NT2/D1 (cell line): ENCODE measurements around the gene LFNG.

ENCODE experiments used
- DNase-seq: peaks from one replicate; pipeline ENCODE4 v3.0.0-alpha.2; 2011; ENCODE audit warnings: low read depth, low spot score
- H3K27me3 ChIP-seq: 2 replicates; pipeline ENCODE4 v1.6.0; 2011; ENCODE audit warnings: mild to moderate bottlenecking; ENCODE audit not compliant: insufficient read length, insufficient read depth
- H3K36me3 ChIP-seq: 2 replicates; pipeline ENCODE4 v1.6.1; 2011; ENCODE audit warnings: mild to moderate bottlenecking, low read length, mixed read lengths; ENCODE audit not compliant: insufficient read depth, insufficient read length
- H3K4me1 ChIP-seq: 2 replicates; pipeline ENCODE4 v1.5.1; 2011; ENCODE audit not compliant: insufficient read depth, insufficient read length
- H3K4me3 ChIP-seq: 2 replicates; pipeline ENCODE4 v1.5.1; 2011; ENCODE audit warnings: low read depth; ENCODE audit not compliant: insufficient read length
- H3K9ac ChIP-seq: 2 replicates; pipeline ENCODE4 v1.6.0; 2011; ENCODE audit warnings: low read depth; ENCODE audit not compliant: insufficient read length
- H3K9me3 ChIP-seq: 2 replicates; pipeline ENCODE4 v1.5.1; 2011; ENCODE audit warnings: mild to moderate bottlenecking, low read length; ENCODE audit not compliant: insufficient read depth
- SUZ12 ChIP-seq: IDR thresholded peaks from 2 replicates; pipeline ENCODE4 v1.6.1; 2011; ENCODE audit not compliant: insufficient read length, insufficient read depth; ENCODE audit errors: extremely low read depth
- YY1 ChIP-seq: IDR thresholded peaks from 2 replicates; pipeline ENCODE4 v1.6.1; 2011; ENCODE audit not compliant: insufficient read length, insufficient read depth
- ZNF274 ChIP-seq: IDR thresholded peaks from 2 replicates; pipeline ENCODE4 v1.6.1; 2011; ENCODE audit warnings: mild to moderate bottlenecking, low read depth, low read length

The LFNG gene

GRCh38 chr7:2500701-2501100, 18.9 kb upstream of the LFNG start:
- TF ChIP-seq SUZ12 (no peak), YY1 (no peak), ZNF274 (no peak)
- H3K9me3 ChIP-seq = no peaks in the 10 kb centered on the region
- no peaks in the 10 kb centered on the region for H3K36me3 ChIP-seq
- peak overlapping the region; percentile 46 for H3K9ac ChIP-seq
- peaks cover 40% of the 10 kb centered on the region for H3K4me1 ChIP-seq
- H3K27me3 ChIP-seq = no peaks in the 10 kb centered on the region
- no peak overlapping the region for H3K4me3 ChIP-seq
- no peak for DNase-seq

GRCh38 chr7:2501947-2502646, 17.5 kb upstream of the LFNG start:
- H3K9me3 ChIP-seq = no peaks in the 10 kb centered on the region
- H3K27me3 ChIP-seq = no peaks in the 10 kb centered on the region
- no peak overlapping the region for H3K9ac ChIP-seq
- no peak overlapping the region for H3K4me3 ChIP-seq
- no peak for TF ChIP-seq ZNF274
- TF ChIP-seq SUZ12 = no peak
- no peak for TF ChIP-seq YY1
- H3K36me3 ChIP-seq = no peaks in the 10 kb centered on the region
- DNase-seq = no peak
- peaks cover 38% of the 10 kb centered on the region for H3K4me1 ChIP-seq

- Histone ChIP-seq H3K9ac (no peak overlapping the region), H3K4me3 (no peak overlapping the region), H3K4me1 (peaks cover 35% of the 10 kb centered on the region), H3K27me3 (no peaks in the 10 kb centered on the region), H3K9me3 (no peaks in the 10 kb centered on the region), H3K36me3 (no peaks in the 10 kb centered on the region)
- TF ChIP-seq ZNF274 (no peak), YY1 (no peak), SUZ12 (no peak)
- no peak for DNase-seq
These were observed 17.0 kb upstream of the LFNG start for GRCh38 chr7:2502647-2502966.

- TF ChIP-seq SUZ12 = no peak
- TF ChIP-seq YY1 = no peak
- TF ChIP-seq ZNF274 = no peak
These were observed 16.3 kb upstream of the LFNG start for GRCh38 chr7:2503056-2503941.

GRCh38 chr7:2504128-2504888, 15.3 kb upstream of the LFNG start:
- TF ChIP-seq ZNF274 (no peak), YY1 (no peak), SUZ12 (no peak)
- H3K27me3 ChIP-seq = no peaks in the 10 kb centered on the region
- H3K4me1 ChIP-seq = peaks cover 31% of the 10 kb centered on the region
- H3K36me3 ChIP-seq = no peaks in the 10 kb centered on the region
- peak overlapping the region; percentile 26 for H3K9ac ChIP-seq
- no peak overlapping the region for H3K4me3 ChIP-seq
- H3K9me3 ChIP-seq = no peaks in the 10 kb centered on the region
- DNase-seq = no peak

More at GRCh38 chr7:2503056-2503941, 16.3 kb upstream of the LFNG start:
- Histone ChIP-seq H3K9me3 (no peaks in the 10 kb centered on the region), H3K36me3 (no peaks in the 10 kb centered on the region), H3K9ac (no peak overlapping the region), H3K4me1 (peaks cover 35% of the 10 kb centered on the region), H3K27me3 (no peaks in the 10 kb centered on the region), H3K4me3 (no peak overlapping the region)
- no peak for DNase-seq

- no peaks in the 10 kb centered on the region for H3K27me3 ChIP-seq
- H3K9me3 ChIP-seq = no peaks in the 10 kb centered on the region
- H3K36me3 ChIP-seq = no peaks in the 10 kb centered on the region
- no peak overlapping the region for H3K9ac ChIP-seq
- H3K4me1 ChIP-seq = peaks cover 34% of the 10 kb centered on the region
- no peak for DNase-seq
- no peak overlapping the region for H3K4me3 ChIP-seq
- no peak for TF ChIP-seq ZNF274
- TF ChIP-seq YY1 = no peak
- TF ChIP-seq SUZ12 = no peak
These were observed 14.6 kb upstream of the LFNG start for GRCh38 chr7:2504889-2505375.
